SK-N-SH (cell line): ENCODE measurements around the gene C20orf141. TPM values are rescaled to one million over a fixed set of nuclear protein-coding genes. Genes with fewer than 3 reads are reported as not detected.

ENCODE experiments used
- CTCF ChIA-PET: fragments of 300-600, 350-600 bp; formaldehyde crosslinking; extraction: SDS; loops from one replicate; lab custom pipeline; 2021; lab: Yijun Ruan, JAX
- POLR2A ChIA-PET: fragments of 350-600 bp; sonication (Branson Sonifier 250); formaldehyde crosslinking; extraction: SDS; loops from one replicate; lab custom pipeline; 2020; ENCODE audit warnings: antibody characterized with exemption, inconsistent platforms; lab: Yijun Ruan, JAX
- DNase-seq: peaks from one replicate; pipeline ENCODE4 v3.0.0; 2012
- H2AFZ ChIP-seq: fragments of 200-600 bp; sonication (generic); 2 replicates; pipeline ENCODE4 v1.8.1; 2016; ENCODE audit warnings: antibody characterized with exemption, mild to moderate bottlenecking, low read depth
- H3F3A ChIP-seq: fragments of 200-600 bp; sonication (generic); replicated peaks from 2 replicates; pipeline ENCODE3; 2016; ENCODE audit warnings: antibody characterized with exemption, mild to moderate bottlenecking; ENCODE audit not compliant: insufficient read depth
- H3K27ac ChIP-seq, 2 experiments: fragments of 200-500 bp in 1 of 2; fragments of 200-600 bp in 1 of 2; sonication (Bioruptor generic) in 1 of 2; sonication (generic), shearing (Covaris generic) in 1 of 2; 2 replicates each; pipeline versions ENCODE4 v1.5.1 to v1.6.1; 2014 to 2016; ENCODE audit warnings: low read depth in 2 of 2, inconsistent platforms in 1 of 2, low read length in 1 of 2, mild to moderate bottlenecking in 1 of 2, mixed read lengths in 1 of 2
- H3K27me3 ChIP-seq: fragments of 200-600 bp; sonication (generic), shearing (Covaris generic); 2 replicates; pipeline ENCODE4 v1.6.1; 2016; ENCODE audit warnings: mixed run types; ENCODE audit not compliant: insufficient read depth
- H3K36me3 ChIP-seq, 2 experiments: fragments of 200-500 bp in 1 of 2; fragments of 200-600 bp in 1 of 2; sonication (Bioruptor generic) in 1 of 2; sonication (generic) in 1 of 2; replicated peaks in 1 of 2; 2 replicates each; pipeline versions ENCODE3 to v1.5.1; 2014 to 2016; ENCODE audit warnings: low read length in 1 of 2, mild to moderate bottlenecking in 1 of 2; ENCODE audit not compliant: insufficient read depth in 2 of 2, control insufficient read depth in 1 of 2
- H3K4me1 ChIP-seq, 2 experiments: fragments of 200-500 bp in 1 of 2; fragments of 200-600 bp in 1 of 2; sonication (Bioruptor generic) in 1 of 2; sonication (generic), shearing (Covaris generic) in 1 of 2; 2 replicates each; pipeline versions ENCODE4 v1.5.1 to v1.6.1; 2014 to 2016; ENCODE audit warnings: low read depth in 1 of 2, low read length in 1 of 2, mixed run types in 1 of 2; ENCODE audit not compliant: insufficient read depth in 2 of 2, control insufficient read depth in 1 of 2
- H3K4me2 ChIP-seq: fragments of 200-600 bp; sonication (generic), shearing (Covaris generic); 2 replicates; pipeline ENCODE4 v1.6.1; 2017; ENCODE audit warnings: mixed run types
- H3K4me3 ChIP-seq, 2 experiments: fragments of 200-500 bp in 1 of 2; fragments of 200-600 bp in 1 of 2; sonication (Bioruptor generic) in 1 of 2; sonication (generic), shearing (Covaris generic) in 1 of 2; 2 replicates each; pipeline versions ENCODE4 v1.5.1 to v1.8.1; 2014 to 2016; ENCODE audit warnings: low read depth in 2 of 2, inconsistent platforms in 1 of 2, low read length in 1 of 2, mild to moderate bottlenecking in 1 of 2, mixed read lengths in 1 of 2, moderate library complexity in 1 of 2
- H3K79me2 ChIP-seq: fragments of 200-600 bp; sonication (generic); 2 replicates; pipeline ENCODE4 v1.8.1; 2017; ENCODE audit warnings: mild to moderate bottlenecking; ENCODE audit not compliant: insufficient read depth
- H3K9ac ChIP-seq: fragments of 200-600 bp; sonication (generic); 2 replicates; pipeline ENCODE4 v1.6.1; 2017; ENCODE audit warnings: mixed run types
- H3K9me2 ChIP-seq: fragments of 200-600 bp; sonication (generic); 2 replicates; pipeline ENCODE4 v1.6.1; 2017; ENCODE audit warnings: mixed run types
- H3K9me3 ChIP-seq: fragments of 200-600 bp; sonication (generic); 2 replicates; pipeline ENCODE4 v1.6.1; 2017; ENCODE audit warnings: mixed run types, mild to moderate bottlenecking, moderate library complexity
- H4K20me1 ChIP-seq: fragments of 200-600 bp; sonication (generic); 2 replicates; pipeline ENCODE4 v1.6.1; 2017; ENCODE audit warnings: mild to moderate bottlenecking, mixed run types; ENCODE audit not compliant: insufficient read depth
- CHD2 ChIP-seq: fragments of 150-350 bp; IDR thresholded peaks from 2 replicates; pipeline ENCODE4 v1.6.1; 2018; ENCODE audit warnings: low read length; ENCODE audit not compliant: partially characterized antibody
- FOXJ3 ChIP-seq: sonication (generic); formaldehyde crosslinking; IDR thresholded peaks from 2 replicates; pipeline ENCODE4 v1.5.1; 2020; ENCODE audit warnings: mild to moderate bottlenecking, missing genetic modification reagents
- FOXM1 ChIP-seq: IDR thresholded peaks from 2 replicates; pipeline ENCODE4 v1.4.0; 2012; ENCODE audit warnings: low read depth, mild to moderate bottlenecking
- JUND ChIP-seq: IDR thresholded peaks from 2 replicates; pipeline ENCODE4 v1.4.0; 2012
- MEF2A ChIP-seq: IDR thresholded peaks from 2 replicates; pipeline ENCODE4 v1.4.0; 2012; ENCODE audit warnings: low read depth, borderline replicate concordance
- NFIC ChIP-seq: IDR thresholded peaks from 2 replicates; pipeline ENCODE4 v1.4.0; 2012; ENCODE audit warnings: borderline replicate concordance
- NRF1 ChIP-seq: IDR thresholded peaks from 2 replicates; pipeline ENCODE4 v1.6.1; 2012; ENCODE audit warnings: low read depth, mild to moderate bottlenecking, low read length
- TAF1 ChIP-seq: IDR thresholded peaks from 2 replicates; pipeline ENCODE4 v1.6.1; 2012; ENCODE audit warnings: low read depth, mild to moderate bottlenecking, low read length, moderate library complexity, borderline replicate concordance
- WGBS: methylation state at CpG from one replicate; pipeline ENCODE4 v1.1.6; 2017; ENCODE audit warnings: low lambda C conversion rate; 5-methylcytosine and 5-hydroxymethylcytosine counted together
- polyA plus RNA-seq, 3 experiments: library from polyadenylated mRNA; depleted of rRNA; stranded (reverse); fragments of >200 nt; gene quantifications; 2 replicates each; pipeline ENCODE4 v1.2.3, GENCODE V29; 2012
- TF ChIP-seq, protein P1 (sequence below): IDR thresholded peaks from 2 replicates; pipeline ENCODE4 v1.6.1; 2012; ENCODE audit warnings: mild to moderate bottlenecking, low read depth, low read length, moderate library complexity

Gene C20orf141
- polyA plus RNA-seq, 1 of the 3 experiments (the other 2 are of a cell fraction), result 1.2 TPM

GRCh38 chr20:2795451-2795850 is 19.3 kb upstream of the C20orf141 start:
- no peaks in the 10 kb centered on the region for H3K9me2 ChIP-seq
- CTCF ChIA-PET, result interaction anchor here (1.2 to 3.3 kb wide), 2 partner anchors 77 to 205 kb away, joined by 4 to 9 read pairs; no protein-coding TSS in a partner anchor
- POLR2A ChIA-PET, result no interaction called here
- no peaks in the 10 kb centered on the region for H4K20me1 ChIP-seq
- H2AFZ ChIP-seq, result no peak overlapping the region
- no peaks in the 10 kb centered on the region for H3K79me2 ChIP-seq
- H3K27ac ChIP-seq, result no peak overlapping the region; a peak in 1 of 4 replicates
- no peak for TF ChIP-seq JUND
- no peak for TF ChIP-seq FOXJ3 (CRISPR knock-in tag)
- TF ChIP-seq NFIC, result no peak
- TF ChIP-seq MEF2A, result no peak
- no peak for TF ChIP-seq FOXM1
- no peak for TF ChIP-seq NRF1
- TF ChIP-seq CHD2, result no peak
- TF ChIP-seq, protein P1, sequence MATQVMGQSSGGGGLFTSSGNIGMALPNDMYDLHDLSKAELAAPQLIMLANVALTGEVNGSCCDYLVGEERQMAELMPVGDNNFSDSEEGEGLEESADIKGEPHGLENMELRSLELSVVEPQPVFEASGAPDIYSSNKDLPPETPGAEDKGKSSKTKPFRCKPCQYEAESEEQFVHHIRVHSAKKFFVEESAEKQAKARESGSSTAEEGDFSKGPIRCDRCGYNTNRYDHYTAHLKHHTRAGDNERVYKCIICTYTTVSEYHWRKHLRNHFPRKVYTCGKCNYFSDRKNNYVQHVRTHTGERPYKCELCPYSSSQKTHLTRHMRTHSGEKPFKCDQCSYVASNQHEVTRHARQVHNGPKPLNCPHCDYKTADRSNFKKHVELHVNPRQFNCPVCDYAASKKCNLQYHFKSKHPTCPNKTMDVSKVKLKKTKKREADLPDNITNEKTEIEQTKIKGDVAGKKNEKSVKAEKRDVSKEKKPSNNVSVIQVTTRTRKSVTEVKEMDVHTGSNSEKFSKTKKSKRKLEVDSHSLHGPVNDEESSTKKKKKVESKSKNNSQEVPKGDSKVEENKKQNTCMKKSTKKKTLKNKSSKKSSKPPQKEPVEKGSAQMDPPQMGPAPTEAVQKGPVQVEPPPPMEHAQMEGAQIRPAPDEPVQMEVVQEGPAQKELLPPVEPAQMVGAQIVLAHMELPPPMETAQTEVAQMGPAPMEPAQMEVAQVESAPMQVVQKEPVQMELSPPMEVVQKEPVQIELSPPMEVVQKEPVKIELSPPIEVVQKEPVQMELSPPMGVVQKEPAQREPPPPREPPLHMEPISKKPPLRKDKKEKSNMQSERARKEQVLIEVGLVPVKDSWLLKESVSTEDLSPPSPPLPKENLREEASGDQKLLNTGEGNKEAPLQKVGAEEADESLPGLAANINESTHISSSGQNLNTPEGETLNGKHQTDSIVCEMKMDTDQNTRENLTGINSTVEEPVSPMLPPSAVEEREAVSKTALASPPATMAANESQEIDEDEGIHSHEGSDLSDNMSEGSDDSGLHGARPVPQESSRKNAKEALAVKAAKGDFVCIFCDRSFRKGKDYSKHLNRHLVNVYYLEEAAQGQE, result no peak
- TF ChIP-seq, all 33 proteins: peak for 0
- no peak for DNase-seq
- Histone ChIP-seq H3K9ac (no peak overlapping the region), H3K27me3 (no peaks in the 10 kb centered on the region), H3K36me3 (peaks cover 0 to 19% of the 10 kb centered on the region in 2 experiments), H3K9me3 (no peaks in the 10 kb centered on the region), H3F3A (no peaks in the 10 kb centered on the region), H3K4me2 (no peak overlapping the region), H3K4me3 (no peak overlapping the region), H3K4me1 (peaks cover 0 to 8% of the 10 kb centered on the region in 2 experiments; a peak in 1 of 4 replicates)
- 77% methylated on average over 18 of the region's 24 CpGs for WGBS

GRCh38 chr20:2796011-2796660 is 18.7 kb upstream of the C20orf141 start:
- no peaks in the 10 kb centered on the region for H4K20me1 ChIP-seq
- no peak overlapping the region for H3K9ac ChIP-seq
- H3K4me3 ChIP-seq, result no peak overlapping the region
- no peaks in the 10 kb centered on the region for H3K9me3 ChIP-seq
- TF ChIP-seq TAF1, result no peak
- no peak overlapping the region for H3K27ac ChIP-seq
- H3K4me2 ChIP-seq, result no peak overlapping the region
- H3K36me3 ChIP-seq, result peaks cover 0 to 19% of the 10 kb centered on the region in 2 experiments
- peaks cover 0 to 11% of the 10 kb centered on the region in 2 experiments; a peak in 1 of 4 replicates for H3K4me1 ChIP-seq
- no peak overlapping the region for H2AFZ ChIP-seq
- no peaks in the 10 kb centered on the region for H3K9me2 ChIP-seq
- no peaks in the 10 kb centered on the region for H3K27me3 ChIP-seq
- 88% methylated on average over 13 of the region's 20 CpGs for WGBS
- ChIA-PET CTCF (no interaction called here), POLR2A (no interaction called here)
- DNase-seq, result no peak
- H3F3A ChIP-seq, result no peaks in the 10 kb centered on the region
- no peaks in the 10 kb centered on the region for H3K79me2 ChIP-seq
